ENCODE data around the gene C9orf50.

The C9orf50 gene

GRCh38 chr9:129568560-129569501 is 52.1 kb downstream of the C9orf50 start:
- peak in 1 of 2 experiments; percentile 26 for DNase-seq

- no peak for DNase-seq
Measured at GRCh38 chr9:129567842-129568559, 52.9 kb downstream of the C9orf50 start.

DNA sequence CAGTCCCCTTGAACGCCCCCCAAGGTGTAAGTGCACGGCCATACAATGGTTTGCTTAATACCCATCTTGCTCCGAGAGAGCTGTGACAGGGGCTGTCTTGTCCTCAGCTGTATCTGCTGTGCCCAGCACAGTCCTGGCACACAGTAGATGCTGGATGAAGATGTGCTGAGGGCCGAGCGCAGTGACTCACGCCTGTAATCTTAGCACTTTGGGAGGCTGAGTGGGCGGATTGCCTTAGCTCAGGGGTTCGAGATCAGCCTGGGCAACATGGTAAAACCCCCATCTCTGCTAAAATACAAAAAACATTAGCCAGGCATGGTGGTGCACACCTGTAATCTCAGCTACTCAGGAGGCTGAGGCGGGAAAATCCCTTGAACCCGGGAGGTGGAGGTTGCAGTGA is 53.6 kb downstream of the C9orf50 start:
- no peak for DNase-seq

- DNase-seq: no peak
Measured at GRCh38 chr9:129566563-129567266, 54.2 kb downstream of the C9orf50 start.

- DNase-seq: no peak
Measured at GRCh38 chr9:129562917-129563316, 58.0 kb downstream of the C9orf50 start.

DNA sequence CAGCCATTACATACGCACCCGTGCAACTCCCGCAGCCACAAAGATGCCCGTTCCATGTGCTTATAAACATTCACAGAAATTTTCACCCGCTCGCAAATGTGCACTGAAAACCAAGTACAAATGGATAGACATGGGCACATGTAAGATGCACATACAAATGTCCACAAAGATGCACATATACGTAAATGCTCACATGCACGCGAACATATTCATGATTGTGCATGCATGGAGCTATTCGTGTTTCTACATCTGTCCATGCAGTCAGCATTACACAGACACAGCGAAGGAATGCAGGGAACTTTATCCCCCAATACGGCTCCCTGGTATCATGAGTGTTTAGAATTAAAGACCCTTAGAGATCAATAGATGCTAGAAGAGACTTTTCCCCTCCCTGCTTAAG is 58.4 kb downstream of the C9orf50 start:
- DNase-seq: no peak

Measured in stimulated activated CD4-positive, alpha-beta T cell treated with anti-CD3 and anti-CD28 coated beads, Interleukin-4, amount 100 ng/mL, for 4 hours (primary cell).